ENCODE data around the gene RYR2. TPM values are rescaled to one million over a fixed set of nuclear protein-coding genes. Genes with fewer than 3 reads are reported as not detected.

Gene RYR2
- total RNA-seq, 1 experiment from 2014 or later: 0.03 TPM

- ATAC-seq: peak; percentile 86
- ChIA-PET POLR2A (interaction anchor here (0.6 kb wide), 2 partner anchors 175 to 810 kb away, joined by 3 to 4 read pairs; no protein-coding TSS in a partner anchor), CTCF (interaction anchor here (0.6 to 0.7 kb wide), 3 partner anchors 175 to 953 kb away, joined by 3 to 14 read pairs (median 5); no protein-coding TSS in a partner anchor)
- Histone ChIP-seq H3K9me3 (ENCODE audit: control insufficient read depth, insufficient read depth, low read depth, low read length) (no peaks in the 10 kb centered on the region), H3K36me3 (ENCODE audit: control insufficient read depth, insufficient read depth, low read length) (no peaks in the 10 kb centered on the region), H3K4me3 (ENCODE audit: low read depth in 2 of 2, low read length in 2 of 2) (no peak overlapping the region), H3K4me1 (ENCODE audit: control insufficient read depth, insufficient read depth, low read length) (no peaks in the 10 kb centered on the region), H3K27me3 (ENCODE audit: control insufficient read depth, insufficient read depth, low read length) (no peaks in the 10 kb centered on the region), H3K27ac (ENCODE audit: low read length) (no peak overlapping the region)
- TF ChIP-seq CTCF (IDR thresholded peaks at IDR 0.05) (peak; percentile 68), POLR2AphosphoS5 (IDR thresholded peaks at IDR 0.05; ENCODE audit: low read depth, low read length) (no peak)
- intact Hi-C loops (cut with micrococcal nuclease; ENCODE audit: unreplicated experiment) (loop anchor here (10.0 kb wide), 1 partner anchor 798 kb away; no protein-coding TSS in a partner anchor), in situ Hi-C loops (cut with HindIII; ENCODE audit: low pct_unique_long_range_greater_than_20kb, low sequenced_read_pairs) (no loop called here)
- no TSS peak for BruUV-seq (replicated peaks)
- peak; percentile 32 for DNase-seq (ENCODE audit: low read depth, low spot score)
Observed at GRCh38 chr1:237562242-237562823, 520.3 kb downstream of the RYR2 start.

DNA sequence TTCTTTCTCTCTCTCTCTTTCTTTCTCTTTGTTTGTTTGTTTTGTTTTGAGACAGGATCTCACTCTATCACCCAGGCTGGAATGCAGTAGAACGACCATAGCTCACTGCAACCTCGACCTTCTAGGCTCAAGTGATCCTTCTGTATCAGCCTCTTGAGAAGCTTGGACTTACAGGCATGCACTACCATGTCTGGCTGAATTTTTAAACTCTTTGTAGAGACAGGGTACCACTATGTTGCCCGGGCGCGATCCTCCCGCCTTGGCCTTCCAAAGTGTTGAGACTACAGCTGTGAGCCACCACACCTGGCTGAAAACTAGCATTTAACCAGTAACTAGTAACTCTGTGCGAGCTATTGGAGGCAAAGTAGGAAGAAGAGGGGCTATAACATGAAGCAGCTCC lies 523.3 kb downstream of the RYR2 start:
- ATAC-seq: no peak
- Histone ChIP-seq H3K9me3 (ENCODE audit: control insufficient read depth, insufficient read depth, low read depth, low read length) (no peaks in the 10 kb centered on the region), H3K36me3 (ENCODE audit: control insufficient read depth, insufficient read depth, low read length) (no peaks in the 10 kb centered on the region), H3K27ac (ENCODE audit: low read length) (no peak overlapping the region), H3K4me1 (ENCODE audit: control insufficient read depth, insufficient read depth, low read length) (no peaks in the 10 kb centered on the region), H3K27me3 (ENCODE audit: control insufficient read depth, insufficient read depth, low read length) (no peaks in the 10 kb centered on the region), H3K4me3 (ENCODE audit: low read depth in 2 of 2, low read length in 2 of 2) (no peak overlapping the region)
- CTCF ChIA-PET: no interaction called here
- intact Hi-C loops (cut with micrococcal nuclease; ENCODE audit: unreplicated experiment): loop anchor here (10.0 kb wide), 1 partner anchor 800 kb away; no protein-coding TSS in a partner anchor
- POLR2A ChIA-PET: no interaction called here
- no peak for DNase-seq (ENCODE audit: low read depth, low spot score)
- no TSS peak for BruUV-seq (replicated peaks)
- in situ Hi-C loops (cut with HindIII; ENCODE audit: low pct_unique_long_range_greater_than_20kb, low sequenced_read_pairs): no loop called here
- no peak for TF ChIP-seq TCF7L2 (IDR thresholded peaks at IDR 0.05; ENCODE audit: low read depth, low read length)
- no peak for TF ChIP-seq CTCF (IDR thresholded peaks at IDR 0.05)
- TF ChIP-seq REST (IDR thresholded peaks at IDR 0.05; ENCODE audit: insufficient read depth in 1 of 2, low read depth in 2 of 2, low read length in 1 of 2): no peak
- no peak for TF ChIP-seq SIN3A (IDR thresholded peaks at IDR 0.05; ENCODE audit: borderline replicate concordance, insufficient read depth, low read depth, low read length)
- TF ChIP-seq POLR2AphosphoS5 (IDR thresholded peaks at IDR 0.05; ENCODE audit: low read depth, low read length): no peak

Measured in Panc1 (cell line).